ENCODE data around the gene C4orf46.
A peak's percentile ranks its signal among the peaks of the same experiment; 100 is the strongest.

The C4orf46 gene

GRCh38 chr4:158657291-158657690 is 14.4 kb downstream of the C4orf46 start:
- no peak overlapping the region for H3K27ac ChIP-seq (ENCODE audit: low read depth, low read length)
- no peak overlapping the region for H3K4me3 ChIP-seq (ENCODE audit: low read depth in 1 of 2, low read length in 2 of 2)
- no peaks in the 10 kb centered on the region for H3K36me3 ChIP-seq (ENCODE audit: control insufficient read depth in 1 of 2, insufficient read depth in 2 of 2, low read length in 2 of 2)
- H3K9me3 ChIP-seq (ENCODE audit: control insufficient read depth in 1 of 2, low read length in 2 of 2): no peaks in the 10 kb centered on the region
- H3K4me1 ChIP-seq (ENCODE audit: control insufficient read depth in 1 of 2, insufficient read depth in 2 of 2, low read length in 2 of 2): no peaks in the 10 kb centered on the region
- no peaks in the 10 kb centered on the region for H3K27me3 ChIP-seq (ENCODE audit: control insufficient read depth in 1 of 2, insufficient read depth in 2 of 2, low read length in 2 of 2)
- no peak overlapping the region for H3K9ac ChIP-seq (ENCODE audit: low read depth in 1 of 2, low read length in 2 of 2)

- Histone ChIP-seq H3K9ac (ENCODE audit: low read depth in 1 of 2, low read length in 2 of 2) (no peak overlapping the region), H3K36me3 (ENCODE audit: control insufficient read depth in 1 of 2, insufficient read depth in 2 of 2, low read length in 2 of 2) (no peaks in the 10 kb centered on the region), H3K9me3 (ENCODE audit: control insufficient read depth in 1 of 2, low read length in 2 of 2) (no peaks in the 10 kb centered on the region), H3K27ac (ENCODE audit: low read depth, low read length) (no peak overlapping the region), H3K4me3 (ENCODE audit: low read depth in 1 of 2, low read length in 2 of 2) (no peak overlapping the region), H3K27me3 (ENCODE audit: control insufficient read depth in 1 of 2, insufficient read depth in 2 of 2, low read length in 2 of 2) (no peaks in the 10 kb centered on the region), H3K4me1 (ENCODE audit: control insufficient read depth in 1 of 2, insufficient read depth in 2 of 2, low read length in 2 of 2) (no peaks in the 10 kb centered on the region)
Observed at GRCh38 chr4:158656439-158656838, 15.2 kb downstream of the C4orf46 start.

DNA sequence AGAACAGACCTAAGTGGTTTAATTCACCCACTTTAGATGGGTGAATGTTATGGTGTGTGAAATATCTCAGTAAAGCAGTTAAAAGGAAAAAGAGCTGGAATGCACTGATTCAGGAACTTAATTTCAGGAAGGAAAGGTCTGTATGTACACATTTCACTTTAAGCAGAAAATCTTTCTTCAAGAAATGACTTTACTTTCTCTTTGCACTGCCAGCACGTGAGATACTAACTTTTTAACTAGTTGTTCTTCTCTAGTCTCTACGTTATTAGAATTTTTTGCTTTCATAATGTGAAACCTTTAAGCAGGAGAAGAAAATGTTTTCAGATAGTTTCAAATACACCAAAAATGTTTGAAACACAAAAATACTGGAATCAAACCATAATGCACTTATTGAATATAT is 18.8 kb downstream of the C4orf46 start:
- Histone ChIP-seq H3K27ac (ENCODE audit: low read depth, low read length) (no peak overlapping the region), H3K9me3 (ENCODE audit: control insufficient read depth in 1 of 2, low read length in 2 of 2) (no peaks in the 10 kb centered on the region), H3K36me3 (ENCODE audit: control insufficient read depth in 1 of 2, insufficient read depth in 2 of 2, low read length in 2 of 2) (no peaks in the 10 kb centered on the region), H3K27me3 (ENCODE audit: control insufficient read depth in 1 of 2, insufficient read depth in 2 of 2, low read length in 2 of 2) (no peaks in the 10 kb centered on the region), H3K4me1 (ENCODE audit: control insufficient read depth in 1 of 2, insufficient read depth in 2 of 2, low read length in 2 of 2) (no peaks in the 10 kb centered on the region), H3K9ac (ENCODE audit: low read depth in 1 of 2, low read length in 2 of 2) (no peak overlapping the region), H3K4me3 (ENCODE audit: low read depth in 1 of 2, low read length in 2 of 2) (peak overlapping the region; percentile 4 to 36)

- Histone ChIP-seq H3K4me3 (ENCODE audit: low read depth in 1 of 2, low read length in 2 of 2) (no peak overlapping the region), H3K9me3 (ENCODE audit: control insufficient read depth in 1 of 2, low read length in 2 of 2) (no peaks in the 10 kb centered on the region), H3K27ac (ENCODE audit: low read depth, low read length) (no peak overlapping the region), H3K36me3 (ENCODE audit: control insufficient read depth in 1 of 2, insufficient read depth in 2 of 2, low read length in 2 of 2) (no peaks in the 10 kb centered on the region), H3K9ac (ENCODE audit: low read depth in 1 of 2, low read length in 2 of 2) (no peak overlapping the region), H3K4me1 (ENCODE audit: control insufficient read depth in 1 of 2, insufficient read depth in 2 of 2, low read length in 2 of 2) (no peaks in the 10 kb centered on the region), H3K27me3 (ENCODE audit: control insufficient read depth in 1 of 2, insufficient read depth in 2 of 2, low read length in 2 of 2) (no peaks in the 10 kb centered on the region)
Observed at GRCh38 chr4:158649111-158649680, 22.5 kb downstream of the C4orf46 start.

DNA sequence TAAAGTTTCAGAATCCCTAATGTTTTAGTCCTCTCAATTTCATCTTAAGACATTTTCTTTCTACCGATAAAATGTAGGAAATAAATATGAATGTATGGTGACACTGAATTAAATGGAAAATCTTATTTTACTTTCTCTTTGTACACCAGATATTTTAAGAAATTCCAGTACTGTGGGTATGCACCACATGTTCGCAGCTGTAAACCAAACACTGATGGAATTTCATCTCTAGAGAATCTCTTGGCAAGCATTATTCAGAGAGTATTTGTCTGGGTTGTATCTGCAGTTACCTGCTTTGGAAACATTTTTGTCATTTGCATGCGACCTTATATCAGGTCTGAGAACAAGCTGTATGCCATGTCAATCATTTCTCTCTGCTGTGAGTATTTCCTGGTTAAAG is 26.9 kb downstream of the C4orf46 start:
- Histone ChIP-seq H3K27me3 (ENCODE audit: control insufficient read depth in 1 of 2, insufficient read depth in 2 of 2, low read length in 2 of 2) (no peaks in the 10 kb centered on the region), H3K27ac (ENCODE audit: low read depth, low read length) (no peak overlapping the region), H3K9me3 (ENCODE audit: control insufficient read depth in 1 of 2, low read length in 2 of 2) (no peaks in the 10 kb centered on the region), H3K36me3 (ENCODE audit: control insufficient read depth in 1 of 2, insufficient read depth in 2 of 2, low read length in 2 of 2) (no peaks in the 10 kb centered on the region), H3K4me3 (ENCODE audit: low read depth in 1 of 2, low read length in 2 of 2) (no peak overlapping the region), H3K4me1 (ENCODE audit: control insufficient read depth in 1 of 2, insufficient read depth in 2 of 2, low read length in 2 of 2) (no peaks in the 10 kb centered on the region), H3K9ac (ENCODE audit: low read depth in 1 of 2, low read length in 2 of 2) (no peak overlapping the region)

DNA sequence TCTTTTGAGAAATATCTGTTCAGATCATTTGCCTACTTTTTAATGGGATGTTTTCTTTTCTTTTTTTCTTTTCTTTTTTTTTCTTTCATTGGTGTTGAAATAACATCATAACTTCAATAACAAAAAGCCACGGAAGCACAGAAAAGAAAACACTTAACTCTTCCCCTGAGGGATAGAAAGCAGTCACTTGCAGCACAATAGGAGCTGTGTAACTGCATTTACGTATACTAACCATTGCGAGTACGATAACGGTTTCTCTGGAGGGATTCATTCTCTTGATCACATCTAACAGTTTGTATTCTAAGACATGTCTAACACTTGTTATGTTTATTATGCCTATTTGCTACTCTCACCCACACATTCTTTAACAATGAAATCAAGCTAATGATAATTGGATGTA is 27.3 kb downstream of the C4orf46 start:
- H3K27ac ChIP-seq (ENCODE audit: low read depth, low read length): no peak overlapping the region
- H3K4me1 ChIP-seq (ENCODE audit: control insufficient read depth in 1 of 2, insufficient read depth in 2 of 2, low read length in 2 of 2): no peaks in the 10 kb centered on the region
- H3K4me3 ChIP-seq (ENCODE audit: low read depth in 1 of 2, low read length in 2 of 2): no peak overlapping the region
- H3K9ac ChIP-seq (ENCODE audit: low read depth in 1 of 2, low read length in 2 of 2): no peak overlapping the region
- H3K9me3 ChIP-seq (ENCODE audit: control insufficient read depth in 1 of 2, low read length in 2 of 2): no peaks in the 10 kb centered on the region
- H3K27me3 ChIP-seq (ENCODE audit: control insufficient read depth in 1 of 2, insufficient read depth in 2 of 2, low read length in 2 of 2): no peaks in the 10 kb centered on the region
- H3K36me3 ChIP-seq (ENCODE audit: control insufficient read depth in 1 of 2, insufficient read depth in 2 of 2, low read length in 2 of 2): no peaks in the 10 kb centered on the region

DNA sequence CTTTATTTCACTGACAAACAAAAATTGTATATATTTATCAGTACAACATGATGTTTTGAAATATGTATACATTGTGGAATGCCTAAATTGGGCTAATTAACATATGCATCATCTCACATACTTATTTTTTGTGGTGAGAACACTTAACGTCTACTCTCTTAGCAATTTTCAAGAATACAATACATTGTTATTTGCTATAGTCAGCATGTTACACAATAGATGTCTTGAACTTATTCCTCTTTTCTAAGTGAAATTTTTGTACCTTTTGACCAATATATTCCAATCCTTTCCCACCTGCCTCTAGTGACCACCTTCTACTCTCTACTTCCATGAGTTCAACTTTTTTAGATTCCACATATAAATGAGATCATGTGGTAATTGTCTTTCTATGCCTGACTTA is 35.1 kb downstream of the C4orf46 start:
- Histone ChIP-seq H3K27ac (ENCODE audit: low read depth, low read length) (no peak overlapping the region), H3K4me3 (ENCODE audit: low read depth in 1 of 2, low read length in 2 of 2) (no peak overlapping the region), H3K4me1 (ENCODE audit: control insufficient read depth in 1 of 2, insufficient read depth in 2 of 2, low read length in 2 of 2) (no peaks in the 10 kb centered on the region), H3K9ac (ENCODE audit: low read depth in 1 of 2, low read length in 2 of 2) (no peak overlapping the region), H3K36me3 (ENCODE audit: control insufficient read depth in 1 of 2, insufficient read depth in 2 of 2, low read length in 2 of 2) (no peaks in the 10 kb centered on the region), H3K9me3 (ENCODE audit: control insufficient read depth in 1 of 2, low read length in 2 of 2) (no peaks in the 10 kb centered on the region), H3K27me3 (ENCODE audit: control insufficient read depth in 1 of 2, insufficient read depth in 2 of 2, low read length in 2 of 2) (no peaks in the 10 kb centered on the region)

- Histone ChIP-seq H3K9me3 (ENCODE audit: control insufficient read depth in 1 of 2, low read length in 2 of 2) (no peaks in the 10 kb centered on the region), H3K4me3 (ENCODE audit: low read depth in 1 of 2, low read length in 2 of 2) (no peak overlapping the region), H3K36me3 (ENCODE audit: control insufficient read depth in 1 of 2, insufficient read depth in 2 of 2, low read length in 2 of 2) (no peaks in the 10 kb centered on the region), H3K4me1 (ENCODE audit: control insufficient read depth in 1 of 2, insufficient read depth in 2 of 2, low read length in 2 of 2) (no peaks in the 10 kb centered on the region), H3K9ac (ENCODE audit: low read depth in 1 of 2, low read length in 2 of 2) (no peak overlapping the region), H3K27ac (ENCODE audit: low read depth, low read length) (no peak overlapping the region), H3K27me3 (ENCODE audit: control insufficient read depth in 1 of 2, insufficient read depth in 2 of 2, low read length in 2 of 2) (no peaks in the 10 kb centered on the region)
Observed at GRCh38 chr4:158630893-158631292, 40.8 kb downstream of the C4orf46 start.

DNA sequence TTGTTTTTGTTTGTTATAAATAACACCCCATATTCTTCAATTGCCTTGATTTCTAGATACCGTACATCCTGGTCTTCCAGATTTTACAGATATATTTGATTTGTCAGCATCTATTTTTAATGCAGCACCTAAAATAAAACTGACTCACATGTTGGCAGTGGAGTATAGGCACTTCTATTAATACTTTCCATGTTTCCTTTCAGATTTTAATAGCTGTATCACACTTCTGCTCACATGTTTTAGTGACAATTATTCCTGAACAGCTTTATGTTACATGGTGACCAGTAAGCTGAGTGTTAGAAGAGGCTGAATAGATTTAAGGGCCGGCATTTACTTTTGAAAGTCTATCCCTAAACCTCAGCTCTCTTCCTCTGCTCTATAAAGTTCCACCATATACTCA is 46.1 kb downstream of the C4orf46 start:
- Histone ChIP-seq H3K4me3 (ENCODE audit: low read depth in 1 of 2, low read length in 2 of 2) (no peak overlapping the region), H3K36me3 (ENCODE audit: control insufficient read depth in 1 of 2, insufficient read depth in 2 of 2, low read length in 2 of 2) (no peaks in the 10 kb centered on the region), H3K27ac (ENCODE audit: low read depth, low read length) (no peak overlapping the region), H3K9ac (ENCODE audit: low read depth in 1 of 2, low read length in 2 of 2) (no peak overlapping the region), H3K9me3 (ENCODE audit: control insufficient read depth in 1 of 2, low read length in 2 of 2) (no peaks in the 10 kb centered on the region), H3K4me1 (ENCODE audit: control insufficient read depth in 1 of 2, insufficient read depth in 2 of 2, low read length in 2 of 2) (no peaks in the 10 kb centered on the region), H3K27me3 (ENCODE audit: control insufficient read depth in 1 of 2, insufficient read depth in 2 of 2, low read length in 2 of 2) (no peaks in the 10 kb centered on the region)

GRCh38 chr4:158624889-158625478 is 46.7 kb downstream of the C4orf46 start:
- Histone ChIP-seq H3K27me3 (ENCODE audit: control insufficient read depth in 1 of 2, insufficient read depth in 2 of 2, low read length in 2 of 2) (no peaks in the 10 kb centered on the region), H3K4me1 (ENCODE audit: control insufficient read depth in 1 of 2, insufficient read depth in 2 of 2, low read length in 2 of 2) (no peaks in the 10 kb centered on the region), H3K9me3 (ENCODE audit: control insufficient read depth in 1 of 2, low read length in 2 of 2) (no peaks in the 10 kb centered on the region), H3K4me3 (ENCODE audit: low read depth in 1 of 2, low read length in 2 of 2) (no peak overlapping the region), H3K36me3 (ENCODE audit: control insufficient read depth in 1 of 2, insufficient read depth in 2 of 2, low read length in 2 of 2) (no peaks in the 10 kb centered on the region), H3K9ac (ENCODE audit: low read depth in 1 of 2, low read length in 2 of 2) (no peak overlapping the region), H3K27ac (ENCODE audit: low read depth, low read length) (no peak overlapping the region)

DNA sequence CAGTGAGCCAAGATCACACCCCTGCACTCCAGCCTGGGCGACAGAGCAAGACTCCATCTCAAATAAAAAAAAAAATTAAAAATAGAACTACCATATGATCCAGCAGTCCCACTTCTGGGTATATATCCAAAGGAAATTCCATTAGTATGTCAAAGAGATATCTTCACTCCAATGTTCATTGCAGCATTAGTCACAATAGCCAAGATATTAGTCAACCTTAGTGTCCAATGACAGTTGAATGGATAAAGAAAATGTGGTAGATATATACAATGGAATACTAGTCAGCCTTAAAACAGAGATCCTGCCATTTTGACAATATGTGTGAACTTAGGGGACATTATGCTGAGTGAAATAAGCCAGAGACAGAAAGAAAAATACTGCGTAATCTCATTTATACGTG is 49.4 kb downstream of the C4orf46 start:
- Histone ChIP-seq H3K27me3 (ENCODE audit: control insufficient read depth in 1 of 2, insufficient read depth in 2 of 2, low read length in 2 of 2) (no peaks in the 10 kb centered on the region), H3K4me1 (ENCODE audit: control insufficient read depth in 1 of 2, insufficient read depth in 2 of 2, low read length in 2 of 2) (no peaks in the 10 kb centered on the region), H3K27ac (ENCODE audit: low read depth, low read length) (no peak overlapping the region), H3K36me3 (ENCODE audit: control insufficient read depth in 1 of 2, insufficient read depth in 2 of 2, low read length in 2 of 2) (no peaks in the 10 kb centered on the region), H3K9ac (ENCODE audit: low read depth in 1 of 2, low read length in 2 of 2) (no peak overlapping the region), H3K9me3 (ENCODE audit: control insufficient read depth in 1 of 2, low read length in 2 of 2) (no peaks in the 10 kb centered on the region), H3K4me3 (ENCODE audit: low read depth in 1 of 2, low read length in 2 of 2) (no peak overlapping the region)

Measured in duodenal mucosa (tissue), 2 donors.